ENCODE data around the gene GSPT1.

Gene GSPT1

GRCh38 chr16:11913425-11914079 lies 2.2 kb downstream of the GSPT1 start:
- no peak for TF ChIP-seq CTCF (IDR thresholded peaks at IDR 0.05)

- no peak for TF ChIP-seq CTCF (IDR thresholded peaks at IDR 0.05)
These were observed 5.9 kb downstream of the GSPT1 start for GRCh38 chr16:11909653-11910545.

GRCh38 chr16:11907160-11907970 lies 8.4 kb downstream of the GSPT1 start:
- no peak for TF ChIP-seq CTCF (IDR thresholded peaks at IDR 0.05)

GRCh38 chr16:11903906-11904305 lies 11.8 kb downstream of the GSPT1 start:
- no peak for TF ChIP-seq CTCF (IDR thresholded peaks at IDR 0.05)

GRCh38 chr16:11901091-11901490 lies 14.7 kb downstream of the GSPT1 start:
- no peak for TF ChIP-seq CTCF (IDR thresholded peaks at IDR 0.05)

- no peak for TF ChIP-seq CTCF (IDR thresholded peaks at IDR 0.05)
These were observed 19.1 kb downstream of the GSPT1 start for GRCh38 chr16:11896486-11897176.

- TF ChIP-seq CTCF (IDR thresholded peaks at IDR 0.05), result no peak
These were observed 22.2 kb downstream of the GSPT1 start for GRCh38 chr16:11893571-11893970.

All from LNCAP (cell line).